GM12864 (cell line): Measurements from ENCODE around the gene CECR2.

ENCODE experiments used
- DNase-seq: peaks from one replicate; pipeline ENCODE4 v3.0.0-alpha.2; 2011; ENCODE audit warnings: low read depth
- H3K4me3 ChIP-seq: 2 replicates; pipeline ENCODE4 v1.5.1; 2011; ENCODE audit warnings: mild to moderate bottlenecking, low read depth, low read length, control low read depth
- TF ChIP-seq, protein P1 (sequence below): IDR thresholded peaks from 2 replicates; pipeline ENCODE4 v1.5.1; 2011; ENCODE audit warnings: low read depth, mild to moderate bottlenecking, moderate library complexity, low read length, control low read depth, inconsistent platforms; ENCODE audit errors: missing control alignments

Gene CECR2

DNA sequence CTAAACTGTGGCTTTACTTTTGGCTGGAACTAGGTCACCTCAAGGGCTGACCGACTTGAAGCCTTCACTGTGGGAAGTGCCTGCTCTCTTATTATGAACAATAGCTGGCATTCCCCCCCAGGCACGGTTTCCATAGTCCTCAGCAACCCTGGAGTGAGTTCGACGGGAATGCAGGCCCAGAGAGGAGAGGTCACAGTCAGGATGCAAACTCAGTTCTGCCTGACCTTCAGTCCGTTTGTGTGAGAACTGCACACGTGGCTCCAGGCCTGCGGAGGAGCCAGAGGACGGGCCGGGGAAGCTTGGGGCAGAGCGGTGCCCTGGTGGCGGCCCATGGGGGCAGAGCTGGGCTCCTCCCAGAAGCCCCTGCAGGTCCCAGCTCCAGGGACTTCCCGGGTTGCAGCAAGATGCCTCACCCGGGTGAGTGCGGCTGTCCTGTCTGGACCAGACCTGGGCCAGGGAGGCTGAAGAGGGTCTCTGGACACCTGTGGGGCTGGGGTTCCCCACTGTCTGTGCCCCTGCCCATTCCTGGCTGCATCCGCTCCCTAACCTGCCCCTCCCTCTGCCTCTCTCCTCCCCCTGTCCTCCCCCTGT, 211.3 kb downstream of the CECR2 start:
- H3K4me3 ChIP-seq = no peak overlapping the region
- DNase-seq = no peak
- TF ChIP-seq, protein P1, sequence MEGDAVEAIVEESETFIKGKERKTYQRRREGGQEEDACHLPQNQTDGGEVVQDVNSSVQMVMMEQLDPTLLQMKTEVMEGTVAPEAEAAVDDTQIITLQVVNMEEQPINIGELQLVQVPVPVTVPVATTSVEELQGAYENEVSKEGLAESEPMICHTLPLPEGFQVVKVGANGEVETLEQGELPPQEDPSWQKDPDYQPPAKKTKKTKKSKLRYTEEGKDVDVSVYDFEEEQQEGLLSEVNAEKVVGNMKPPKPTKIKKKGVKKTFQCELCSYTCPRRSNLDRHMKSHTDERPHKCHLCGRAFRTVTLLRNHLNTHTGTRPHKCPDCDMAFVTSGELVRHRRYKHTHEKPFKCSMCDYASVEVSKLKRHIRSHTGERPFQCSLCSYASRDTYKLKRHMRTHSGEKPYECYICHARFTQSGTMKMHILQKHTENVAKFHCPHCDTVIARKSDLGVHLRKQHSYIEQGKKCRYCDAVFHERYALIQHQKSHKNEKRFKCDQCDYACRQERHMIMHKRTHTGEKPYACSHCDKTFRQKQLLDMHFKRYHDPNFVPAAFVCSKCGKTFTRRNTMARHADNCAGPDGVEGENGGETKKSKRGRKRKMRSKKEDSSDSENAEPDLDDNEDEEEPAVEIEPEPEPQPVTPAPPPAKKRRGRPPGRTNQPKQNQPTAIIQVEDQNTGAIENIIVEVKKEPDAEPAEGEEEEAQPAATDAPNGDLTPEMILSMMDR = no peak

DNA sequence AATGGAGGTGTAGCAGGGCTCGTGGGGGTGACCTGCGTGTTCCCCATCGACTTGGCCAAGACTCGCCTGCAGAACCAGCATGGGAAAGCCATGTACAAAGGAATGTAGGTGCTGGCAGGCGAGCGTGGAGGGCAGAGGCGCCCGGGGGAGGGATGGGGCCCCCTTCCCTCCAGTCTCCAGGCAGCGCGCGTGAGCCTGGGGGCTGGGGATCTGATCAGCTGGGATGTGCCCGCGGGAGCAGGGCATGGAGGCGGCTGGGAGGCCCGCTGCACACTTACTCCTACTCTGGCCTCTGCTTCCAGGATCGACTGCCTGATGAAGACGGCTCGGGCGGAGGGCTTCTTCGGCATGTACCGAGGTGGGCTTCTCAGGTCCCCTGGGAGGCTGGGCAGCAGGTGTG, 211.8 kb downstream of the CECR2 start:
- H3K4me3 ChIP-seq = no peak overlapping the region
- DNase-seq = no peak

DNA sequence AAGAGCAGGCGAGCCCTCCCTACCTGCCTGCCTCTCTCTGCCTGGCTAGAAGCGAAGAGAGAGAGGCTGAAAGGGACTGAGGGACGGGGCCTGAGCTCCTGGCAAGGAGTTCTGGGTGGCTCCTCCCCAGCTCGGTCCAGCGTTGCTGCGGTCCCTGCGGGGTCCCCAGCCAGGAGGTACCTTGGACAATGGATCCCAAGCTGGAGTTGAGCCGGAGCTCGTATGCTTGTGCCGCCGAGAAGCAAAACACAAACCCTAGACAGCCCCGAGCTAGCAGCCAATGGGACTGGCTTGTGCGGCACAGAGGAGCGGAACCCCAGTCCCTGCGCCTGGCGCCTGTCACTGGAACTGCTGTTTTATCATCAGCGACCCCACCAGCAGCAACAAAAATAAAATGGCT, 212.4 kb downstream of the CECR2 start:
- no peak for DNase-seq
- TF ChIP-seq, protein P1 = no peak
- H3K4me3 ChIP-seq = no peak overlapping the region

More for the DNA sequence above, 211.8 kb downstream of the CECR2 start:
- TF ChIP-seq, protein P1 = no peak

DNA sequence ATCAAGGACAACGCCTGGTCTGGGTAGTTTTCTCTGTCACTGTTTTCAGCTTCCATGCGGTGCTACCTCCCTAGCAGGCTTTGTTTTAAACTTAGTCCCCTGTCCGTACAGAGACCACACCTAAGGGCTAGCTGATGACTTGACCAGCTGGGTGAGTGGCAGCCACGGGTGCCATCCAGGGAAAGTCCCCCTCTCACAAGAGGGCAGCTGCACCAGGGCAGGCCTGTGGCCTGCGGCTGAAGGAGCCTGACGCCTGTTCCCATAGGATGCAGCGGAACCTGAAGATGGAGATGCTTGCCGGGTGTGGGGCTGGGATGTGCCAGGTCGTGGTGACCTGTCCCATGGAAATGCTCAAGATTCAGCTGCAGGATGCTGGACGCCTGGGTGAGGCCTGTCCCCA, 213.9 kb downstream of the CECR2 start:
- H3K4me3 ChIP-seq = no peak overlapping the region
- DNase-seq = no peak
- TF ChIP-seq, protein P1 = no peak

DNA sequence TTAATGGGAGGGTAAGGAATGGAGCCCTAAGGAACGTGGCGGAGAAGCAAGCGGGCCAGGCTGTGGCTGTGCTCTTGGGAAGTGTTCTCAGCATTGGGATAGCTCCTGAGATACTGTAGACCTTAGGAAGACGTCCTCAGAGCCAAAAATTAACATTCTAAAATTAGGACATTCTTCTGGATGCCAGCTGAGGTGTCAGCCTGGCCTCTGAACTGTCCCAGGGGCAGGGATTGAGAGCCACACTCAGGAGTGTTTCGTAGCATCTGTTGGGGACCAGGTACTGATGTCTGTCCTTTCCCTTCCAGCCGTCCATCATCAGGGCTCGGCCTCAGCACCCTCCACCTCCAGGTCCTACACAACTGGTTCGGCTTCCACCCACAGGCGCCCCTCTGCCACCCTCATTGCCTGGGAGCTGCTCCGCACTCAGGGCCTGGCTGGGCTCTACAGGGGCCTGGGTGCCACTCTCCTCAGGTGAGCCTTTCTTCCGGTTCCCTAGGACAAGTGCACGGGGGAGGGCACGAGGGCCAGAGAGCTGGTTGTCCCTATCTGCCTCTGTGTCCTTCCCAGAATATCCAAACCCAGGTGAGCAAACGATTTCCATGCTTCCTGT, 217.7 kb downstream of the CECR2 start:
- no peak overlapping the region for H3K4me3 ChIP-seq
- DNase-seq = no peak
- TF ChIP-seq, protein P1 = no peak

DNA sequence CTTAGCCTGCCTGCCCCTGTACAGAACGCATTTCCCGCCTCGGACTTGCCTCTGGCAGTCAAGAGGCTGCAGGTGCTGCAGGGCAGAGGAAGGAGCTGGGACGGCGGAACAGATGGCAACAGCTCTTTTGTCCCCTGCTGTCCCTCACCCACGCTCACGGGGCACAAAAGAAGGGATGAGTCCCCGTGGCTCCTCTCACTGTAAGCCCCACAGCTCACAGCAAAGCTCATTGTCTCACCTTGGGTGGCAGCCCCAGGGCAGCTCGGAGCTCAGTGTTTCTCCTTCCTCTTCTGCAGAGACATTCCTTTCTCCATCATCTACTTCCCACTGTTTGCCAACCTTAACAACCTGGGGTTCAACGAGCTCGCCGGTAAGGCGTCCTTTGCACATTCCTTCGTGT, 218.4 kb downstream of the CECR2 start:
- no peak for DNase-seq
- TF ChIP-seq, protein P1 = no peak
- no peak overlapping the region for H3K4me3 ChIP-seq

DNA sequence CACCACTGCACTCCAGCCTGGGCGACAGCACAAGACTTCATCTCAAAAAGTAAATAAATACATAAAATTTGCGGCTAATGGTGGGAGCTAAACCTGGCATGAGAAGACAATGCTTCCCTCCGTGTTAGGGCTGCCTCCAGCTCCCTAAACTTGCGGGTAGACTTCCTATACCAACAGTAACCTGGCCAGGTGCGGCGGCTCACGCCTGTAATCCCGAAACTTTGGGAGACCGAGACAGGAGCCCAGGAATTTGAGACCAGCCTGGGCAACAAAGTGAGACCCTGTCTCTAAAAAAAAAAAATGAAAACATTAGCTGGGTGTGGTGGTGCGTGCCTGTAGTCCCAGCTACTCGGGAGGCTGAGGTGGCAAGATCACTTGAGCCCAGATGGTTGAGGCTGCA, 219.3 kb downstream of the CECR2 start:
- TF ChIP-seq, protein P1 = no peak
- no peak overlapping the region for H3K4me3 ChIP-seq

More for the DNA sequence above, 219.3 kb downstream of the CECR2 start:
- DNase-seq = no peak
